ENCODE data around the gene GALC. TPM values are rescaled to one million over a fixed set of nuclear protein-coding genes. Genes with fewer than 3 reads are reported as not detected.

The GALC gene
- polyA plus RNA-seq, 2 donors: 2.6 to 2.8 TPM

- H3K36me3 ChIP-seq (ENCODE audit: control insufficient read depth in 2 of 2, insufficient read depth in 2 of 2, low read length in 1 of 2): no peaks in the 10 kb centered on the region
- no peak overlapping the region for H3K4me3 ChIP-seq (ENCODE audit: low read depth in 1 of 2, low read length in 2 of 2)
- WGBS, 2 donors: 87 to 92% methylated on average over 3 of the region's 3 CpGs
- H3K9me3 ChIP-seq (ENCODE audit: control insufficient read depth in 2 of 2, insufficient read depth in 1 of 2, low read depth in 1 of 2, low read length in 1 of 2): no peaks in the 10 kb centered on the region
- no peak overlapping the region for H3K27ac ChIP-seq (ENCODE audit: low read depth in 2 of 2, low read length in 1 of 2)
- no peaks in the 10 kb centered on the region for H3K27me3 ChIP-seq (ENCODE audit: control insufficient read depth in 1 of 2, insufficient read depth in 2 of 2, low read length in 2 of 2)
- H3K4me1 ChIP-seq (ENCODE audit: control insufficient read depth in 2 of 2, insufficient read depth in 2 of 2, low read length in 1 of 2): no peaks in the 10 kb centered on the region
Measured at GRCh38 chr14:87940382-87940781, 52.6 kb downstream of the GALC start.

GRCh38 chr14:87935886-87936285 lies 57.1 kb downstream of the GALC start:
- WGBS, 2 donors: 61 to 69% methylated on average over 1 of the region's 1 CpG
- Histone ChIP-seq H3K4me1 (ENCODE audit: control insufficient read depth in 2 of 2, insufficient read depth in 2 of 2, low read length in 1 of 2) (no peaks in the 10 kb centered on the region), H3K27me3 (ENCODE audit: control insufficient read depth in 1 of 2, insufficient read depth in 2 of 2, low read length in 2 of 2) (no peaks in the 10 kb centered on the region), H3K27ac (ENCODE audit: low read depth in 2 of 2, low read length in 1 of 2) (no peak overlapping the region), H3K4me3 (ENCODE audit: low read depth in 1 of 2, low read length in 2 of 2) (no peak overlapping the region), H3K36me3 (ENCODE audit: control insufficient read depth in 2 of 2, insufficient read depth in 2 of 2, low read length in 1 of 2) (peaks cover 0 to 2% of the 10 kb centered on the region in 2 donors), H3K9me3 (ENCODE audit: control insufficient read depth in 2 of 2, insufficient read depth in 1 of 2, low read depth in 1 of 2, low read length in 1 of 2) (no peaks in the 10 kb centered on the region)

- Histone ChIP-seq H3K4me1 (ENCODE audit: control insufficient read depth in 2 of 2, insufficient read depth in 2 of 2, low read length in 1 of 2) (no peaks in the 10 kb centered on the region), H3K4me3 (ENCODE audit: low read depth in 1 of 2, low read length in 2 of 2) (no peak overlapping the region), H3K27ac (ENCODE audit: low read depth in 2 of 2, low read length in 1 of 2) (no peak overlapping the region), H3K9me3 (ENCODE audit: control insufficient read depth in 2 of 2, insufficient read depth in 1 of 2, low read depth in 1 of 2, low read length in 1 of 2) (no peaks in the 10 kb centered on the region), H3K27me3 (ENCODE audit: control insufficient read depth in 1 of 2, insufficient read depth in 2 of 2, low read length in 2 of 2) (no peaks in the 10 kb centered on the region), H3K36me3 (ENCODE audit: control insufficient read depth in 2 of 2, insufficient read depth in 2 of 2, low read length in 1 of 2) (peaks cover 0 to 2% of the 10 kb centered on the region in 2 donors)
- 35 to 56% methylated on average over 5 of the region's 5 CpGs for WGBS, 2 donors
Measured at GRCh38 chr14:87935081-87935828, 57.7 kb downstream of the GALC start.

GRCh38 chr14:87934185-87934584 lies 58.8 kb downstream of the GALC start:
- Histone ChIP-seq H3K4me1 (ENCODE audit: control insufficient read depth in 2 of 2, insufficient read depth in 2 of 2, low read length in 1 of 2) (no peaks in the 10 kb centered on the region), H3K27me3 (ENCODE audit: control insufficient read depth in 1 of 2, insufficient read depth in 2 of 2, low read length in 2 of 2) (no peaks in the 10 kb centered on the region), H3K4me3 (ENCODE audit: low read depth in 1 of 2, low read length in 2 of 2) (no peak overlapping the region), H3K27ac (ENCODE audit: low read depth in 2 of 2, low read length in 1 of 2) (no peak overlapping the region), H3K36me3 (ENCODE audit: control insufficient read depth in 2 of 2, insufficient read depth in 2 of 2, low read length in 1 of 2) (peaks cover 0 to 2% of the 10 kb centered on the region in 2 donors), H3K9me3 (ENCODE audit: control insufficient read depth in 2 of 2, insufficient read depth in 1 of 2, low read depth in 1 of 2, low read length in 1 of 2) (no peaks in the 10 kb centered on the region)
- WGBS, 2 donors: 86 to 92% methylated on average over 3 of the region's 3 CpGs

GRCh38 chr14:87916886-87917275 lies 76.1 kb downstream of the GALC start:
- Histone ChIP-seq H3K27ac (ENCODE audit: low read depth in 2 of 2, low read length in 1 of 2) (no peak overlapping the region), H3K9me3 (ENCODE audit: control insufficient read depth in 2 of 2, insufficient read depth in 1 of 2, low read depth in 1 of 2, low read length in 1 of 2) (peaks cover 0 to 8% of the 10 kb centered on the region in 2 donors), H3K36me3 (ENCODE audit: control insufficient read depth in 2 of 2, insufficient read depth in 2 of 2, low read length in 1 of 2) (no peaks in the 10 kb centered on the region), H3K27me3 (ENCODE audit: control insufficient read depth in 1 of 2, insufficient read depth in 2 of 2, low read length in 2 of 2) (no peaks in the 10 kb centered on the region), H3K4me3 (ENCODE audit: low read depth in 1 of 2, low read length in 2 of 2) (no peak overlapping the region), H3K4me1 (ENCODE audit: control insufficient read depth in 2 of 2, insufficient read depth in 2 of 2, low read length in 1 of 2) (no peaks in the 10 kb centered on the region)
- 90 to 93% methylated on average over 6 of the region's 6 CpGs for WGBS, 2 donors

GRCh38 chr14:87916103-87916885 lies 76.7 kb downstream of the GALC start:
- WGBS, 2 donors: 83 to 86% methylated on average over 31 of the region's 31 CpGs
- H3K27me3 ChIP-seq (ENCODE audit: control insufficient read depth in 1 of 2, insufficient read depth in 2 of 2, low read length in 2 of 2): no peaks in the 10 kb centered on the region
- peaks cover 0 to 8% of the 10 kb centered on the region in 2 donors for H3K9me3 ChIP-seq (ENCODE audit: control insufficient read depth in 2 of 2, insufficient read depth in 1 of 2, low read depth in 1 of 2, low read length in 1 of 2)
- no peak overlapping the region for H3K4me3 ChIP-seq (ENCODE audit: low read depth in 1 of 2, low read length in 2 of 2)
- no peaks in the 10 kb centered on the region for H3K36me3 ChIP-seq (ENCODE audit: control insufficient read depth in 2 of 2, insufficient read depth in 2 of 2, low read length in 1 of 2)
- no peak overlapping the region for H3K27ac ChIP-seq (ENCODE audit: low read depth in 2 of 2, low read length in 1 of 2)
- no peaks in the 10 kb centered on the region for H3K4me1 ChIP-seq (ENCODE audit: control insufficient read depth in 2 of 2, insufficient read depth in 2 of 2, low read length in 1 of 2)

- Histone ChIP-seq H3K9me3 (ENCODE audit: control insufficient read depth in 2 of 2, insufficient read depth in 1 of 2, low read depth in 1 of 2, low read length in 1 of 2) (no peaks in the 10 kb centered on the region), H3K4me1 (ENCODE audit: control insufficient read depth in 2 of 2, insufficient read depth in 2 of 2, low read length in 1 of 2) (peaks cover 0 to 2% of the 10 kb centered on the region in 2 donors), H3K36me3 (ENCODE audit: control insufficient read depth in 2 of 2, insufficient read depth in 2 of 2, low read length in 1 of 2) (no peaks in the 10 kb centered on the region), H3K27ac (ENCODE audit: low read depth in 2 of 2, low read length in 1 of 2) (no peak overlapping the region), H3K27me3 (ENCODE audit: control insufficient read depth in 1 of 2, insufficient read depth in 2 of 2, low read length in 2 of 2) (no peaks in the 10 kb centered on the region), H3K4me3 (ENCODE audit: low read depth in 1 of 2, low read length in 2 of 2) (no peak overlapping the region)
- 17 to 23% methylated on average over 5 of the region's 5 CpGs for WGBS, 2 donors
Measured at GRCh38 chr14:87908550-87908949, 84.4 kb downstream of the GALC start.

GRCh38 chr14:87901652-87902051 lies 91.3 kb downstream of the GALC start:
- H3K4me3 ChIP-seq (ENCODE audit: low read depth in 1 of 2, low read length in 2 of 2): no peak overlapping the region
- H3K36me3 ChIP-seq (ENCODE audit: control insufficient read depth in 2 of 2, insufficient read depth in 2 of 2, low read length in 1 of 2): no peaks in the 10 kb centered on the region
- no peaks in the 10 kb centered on the region for H3K9me3 ChIP-seq (ENCODE audit: control insufficient read depth in 2 of 2, insufficient read depth in 1 of 2, low read depth in 1 of 2, low read length in 1 of 2)
- no peaks in the 10 kb centered on the region for H3K27me3 ChIP-seq (ENCODE audit: control insufficient read depth in 1 of 2, insufficient read depth in 2 of 2, low read length in 2 of 2)
- H3K27ac ChIP-seq (ENCODE audit: low read depth in 2 of 2, low read length in 1 of 2): no peak overlapping the region
- H3K4me1 ChIP-seq (ENCODE audit: control insufficient read depth in 2 of 2, insufficient read depth in 2 of 2, low read length in 1 of 2): no peaks in the 10 kb centered on the region

GRCh38 chr14:87901236-87901635 lies 91.7 kb downstream of the GALC start:
- WGBS, 2 donors: 48 to 59% methylated on average over 3 of the region's 3 CpGs
- H3K4me1 ChIP-seq (ENCODE audit: control insufficient read depth in 2 of 2, insufficient read depth in 2 of 2, low read length in 1 of 2): no peaks in the 10 kb centered on the region
- H3K4me3 ChIP-seq (ENCODE audit: low read depth in 1 of 2, low read length in 2 of 2): no peak overlapping the region
- H3K9me3 ChIP-seq (ENCODE audit: control insufficient read depth in 2 of 2, insufficient read depth in 1 of 2, low read depth in 1 of 2, low read length in 1 of 2): no peaks in the 10 kb centered on the region
- H3K27me3 ChIP-seq (ENCODE audit: control insufficient read depth in 1 of 2, insufficient read depth in 2 of 2, low read length in 2 of 2): no peaks in the 10 kb centered on the region
- H3K36me3 ChIP-seq (ENCODE audit: control insufficient read depth in 2 of 2, insufficient read depth in 2 of 2, low read length in 1 of 2): no peaks in the 10 kb centered on the region
- no peak overlapping the region for H3K27ac ChIP-seq (ENCODE audit: low read depth in 2 of 2, low read length in 1 of 2)

- Histone ChIP-seq H3K36me3 (ENCODE audit: control insufficient read depth in 2 of 2, insufficient read depth in 2 of 2, low read length in 1 of 2) (no peaks in the 10 kb centered on the region), H3K9me3 (ENCODE audit: control insufficient read depth in 2 of 2, insufficient read depth in 1 of 2, low read depth in 1 of 2, low read length in 1 of 2) (no peaks in the 10 kb centered on the region), H3K4me1 (ENCODE audit: control insufficient read depth in 2 of 2, insufficient read depth in 2 of 2, low read length in 1 of 2) (no peaks in the 10 kb centered on the region), H3K4me3 (ENCODE audit: low read depth in 1 of 2, low read length in 2 of 2) (no peak overlapping the region), H3K27me3 (ENCODE audit: control insufficient read depth in 1 of 2, insufficient read depth in 2 of 2, low read length in 2 of 2) (no peaks in the 10 kb centered on the region), H3K27ac (ENCODE audit: low read depth in 2 of 2, low read length in 1 of 2) (no peak overlapping the region)
Measured at GRCh38 chr14:87899228-87899627, 93.8 kb downstream of the GALC start.

Data from esophagus (tissue), 2 donors.